H9 (cell line): ENCODE measurements around the gene DENND1C. TPM values are rescaled to one million over a fixed set of nuclear protein-coding genes. Genes with fewer than 3 reads are reported as not detected.
A peak's percentile ranks its signal among the peaks of the same experiment; 100 is the strongest.

Experiments
- DNase-seq: peaks from one replicate; pipeline ENCODE4 v3.0.0-alpha.2; 2017
- H2AFZ ChIP-seq: one replicate; pipeline ENCODE4 v1.6.1; 2013; ENCODE audit warnings: mild to moderate bottlenecking, low read length, control low read depth, moderate library complexity
- H2AK5ac ChIP-seq: 2 replicates; pipeline ENCODE4 v1.6.1; 2013; ENCODE audit warnings: low read length, control low read depth, mixed read lengths; ENCODE audit not compliant: insufficient read length
- H2BK120ac ChIP-seq: one replicate; pipeline ENCODE4 v1.6.1; 2013; ENCODE audit warnings: low read depth, mild to moderate bottlenecking, low read length, control low read depth, inconsistent platforms; ENCODE audit not compliant: poor library complexity, severe bottlenecking
- H2BK12ac ChIP-seq: 2 replicates; pipeline ENCODE4 v1.6.1; 2013; ENCODE audit warnings: low read length, control low read depth, mixed read lengths, low read depth; ENCODE audit not compliant: insufficient read length
- H2BK15ac ChIP-seq: 2 replicates; pipeline ENCODE4 v1.6.1; 2013; ENCODE audit warnings: low read depth, low read length, control low read depth
- H2BK20ac ChIP-seq: one replicate; pipeline ENCODE4 v1.6.1; 2013; ENCODE audit warnings: low read depth, mild to moderate bottlenecking, low read length, control low read depth, inconsistent platforms; ENCODE audit not compliant: poor library complexity, severe bottlenecking
- H2BK5ac ChIP-seq: 2 replicates; pipeline ENCODE4 v1.6.1; 2013; ENCODE audit warnings: low read length, control low read depth, mixed read lengths; ENCODE audit not compliant: insufficient read length
- H3K14ac ChIP-seq: 2 replicates; pipeline ENCODE4 v1.6.1; 2013; ENCODE audit warnings: low read length, control low read depth; ENCODE audit not compliant: insufficient read depth
- H3K18ac ChIP-seq: 2 replicates; pipeline ENCODE4 v1.6.1; 2013; ENCODE audit warnings: low read depth, mild to moderate bottlenecking, mixed read lengths, low read length, control low read depth; ENCODE audit not compliant: insufficient read length
- H3K23ac ChIP-seq: 2 replicates; pipeline ENCODE4 v1.6.1; 2013; ENCODE audit warnings: low read length, control low read depth, mixed read lengths, low read depth; ENCODE audit not compliant: insufficient read length
- H3K23me2 ChIP-seq: 2 replicates; pipeline ENCODE4 v1.6.1; 2013; ENCODE audit warnings: low read depth, mild to moderate bottlenecking, mixed read lengths, low read length, control low read depth; ENCODE audit not compliant: insufficient read length, poor library complexity, severe bottlenecking
- H3K27ac ChIP-seq: 2 replicates; pipeline ENCODE4 v1.5.1; 2013; ENCODE audit warnings: low read length, control low read depth, mixed read lengths, low read depth; ENCODE audit not compliant: insufficient read length
- H3K27me3 ChIP-seq: 2 replicates; pipeline ENCODE4 v1.6.1; 2013; ENCODE audit warnings: low read length, control low read depth, inconsistent platforms; ENCODE audit not compliant: insufficient read depth
- H3K4ac ChIP-seq: 2 replicates; pipeline ENCODE4 v1.6.1; 2013; ENCODE audit warnings: low read depth, mild to moderate bottlenecking, control low read depth, inconsistent platforms, low read length, moderate library complexity
- H3K4me1 ChIP-seq: 2 replicates; pipeline ENCODE4 v1.6.1; 2013; ENCODE audit warnings: low read length, control low read depth, inconsistent platforms; ENCODE audit not compliant: insufficient read depth
- H3K4me2 ChIP-seq: 2 replicates; pipeline ENCODE4 v1.6.1; 2013; ENCODE audit warnings: low read length, control low read depth, mixed read lengths; ENCODE audit not compliant: insufficient read length, insufficient read depth
- H3K56ac ChIP-seq: 2 replicates; pipeline ENCODE4 v1.6.1; 2013; ENCODE audit warnings: low read depth, mild to moderate bottlenecking, mixed read lengths, low read length, control low read depth; ENCODE audit not compliant: insufficient read length
- H3K79me1 ChIP-seq: 2 replicates; pipeline ENCODE4 v1.6.1; 2013; ENCODE audit warnings: low read depth, mild to moderate bottlenecking, moderate library complexity, low read length, control low read depth, inconsistent platforms; ENCODE audit not compliant: insufficient read depth, poor library complexity, severe bottlenecking
- H3K79me2 ChIP-seq: 2 replicates; pipeline ENCODE4 v1.6.1; 2013; ENCODE audit warnings: low read length, control low read depth, inconsistent platforms; ENCODE audit not compliant: insufficient read depth
- H3K9ac ChIP-seq: 2 replicates; pipeline ENCODE4 v1.6.1; 2013; ENCODE audit warnings: low read length, control low read depth, mixed read lengths; ENCODE audit not compliant: insufficient read length; ENCODE audit errors: extremely low read depth
- H3K9me3 ChIP-seq: one replicate; pipeline ENCODE4 v1.6.1; 2013; ENCODE audit warnings: low read depth, low read length, inconsistent platforms; ENCODE audit not compliant: control insufficient read depth
- H3T11ph ChIP-seq: one replicate; pipeline ENCODE4 v1.6.1; 2013; ENCODE audit warnings: mild to moderate bottlenecking, low read length, control low read depth, inconsistent platforms
- H4K20me1 ChIP-seq: one replicate; pipeline ENCODE4 v1.6.1; 2013; ENCODE audit not compliant: control insufficient read depth, insufficient read length, insufficient read depth
- H4K5ac ChIP-seq: 2 replicates; pipeline ENCODE4 v1.6.1; 2013; ENCODE audit warnings: low read depth, mild to moderate bottlenecking, mixed read lengths, low read length, control low read depth; ENCODE audit not compliant: insufficient read length
- H4K8ac ChIP-seq: replicated peaks from 2 replicates; pipeline ENCODE4 v1.6.1; 2013; ENCODE audit warnings: low read length, control low read depth, mixed read lengths, low read depth; ENCODE audit not compliant: insufficient read length
- H4K91ac ChIP-seq: 2 replicates; pipeline ENCODE4 v1.6.1; 2013; ENCODE audit warnings: low read depth, mild to moderate bottlenecking, moderate library complexity, mixed read lengths, low read length, control low read depth; ENCODE audit not compliant: insufficient read length
- H3K27ac Mint-ChIP-seq, 3 experiments: 2 replicates in 2 of 3; 3 replicates in 1 of 3; pipeline ENCODE4 v1.8.0; 2020 to 2021; ENCODE audit warnings: mixed read lengths in 3 of 3, mild to moderate bottlenecking in 1 of 3, moderate library complexity in 1 of 3
- H3K27me3 Mint-ChIP-seq: 2 replicates; pipeline ENCODE4 v1.8.0; 2021; ENCODE audit warnings: low read depth, mild to moderate bottlenecking, moderate library complexity, mixed read lengths
- H3K36me3 Mint-ChIP-seq, 3 experiments: 2 replicates in 2 of 3; 3 replicates in 1 of 3; pipeline ENCODE4 v1.8.0; 2020 to 2021; ENCODE audit warnings: low read depth in 3 of 3, mixed read lengths in 3 of 3; ENCODE audit not compliant: insufficient read depth in 1 of 3
- H3K4me1 Mint-ChIP-seq, 2 experiments: 2 replicates each; pipeline ENCODE4 v1.8.0; 2020; ENCODE audit warnings: mixed read lengths in 2 of 2
- H3K4me3 Mint-ChIP-seq, 2 experiments: 2 replicates in 1 of 2; 3 replicates in 1 of 2; pipeline ENCODE4 v1.8.0; 2020 to 2021; ENCODE audit warnings: mild to moderate bottlenecking in 2 of 2, mixed read lengths in 2 of 2, moderate library complexity in 1 of 2
- H3K9me3 Mint-ChIP-seq, 2 experiments: 2 replicates in 1 of 2; 3 replicates in 1 of 2; pipeline ENCODE4 v1.8.0; 2020; ENCODE audit warnings: mild to moderate bottlenecking in 2 of 2, mixed read lengths in 2 of 2, moderate library complexity in 1 of 2
- CTCF ChIP-seq: fragments of 200-600 bp; sonication (generic); conservative IDR thresholded peaks from 3 replicates; pipeline ENCODE4 v1.8.0; 2021; ENCODE audit warnings: antibody characterized with exemption, mild to moderate bottlenecking
- WGBS: extraction: QIAGEN DNeasy Blood & Tissue Kit; methylation state at CpG from one replicate; pipeline ENCODE4 v1.1.7; 2013; ENCODE audit warnings: missing lambda C conversion rate, low lambda C conversion rate, mixed read lengths; ENCODE audit not compliant: insufficient read length; ENCODE audit errors: extremely low coverage; 5-methylcytosine and 5-hydroxymethylcytosine counted together
- total RNA-seq: library from RNA; stranded (reverse); gene quantifications from 2 replicates; pipeline ENCODE4 v1.2.1, GENCODE V29; 2021

The DENND1C gene
- total RNA-seq, 1 experiment from 2014 or later, result 2.4 TPM

- Histone ChIP-seq H2BK120ac (no peak overlapping the region), H2BK12ac (no peak overlapping the region), H3K27me3 (no peaks in the 10 kb centered on the region), H4K91ac (no peak overlapping the region), H2BK15ac (no peak overlapping the region), H3K27ac (no peak overlapping the region), H2AK5ac (no peak overlapping the region), H4K5ac (no peak overlapping the region), H3K9me3 (no peaks in the 10 kb centered on the region), H3K4me2 (no peak overlapping the region), H2AFZ (no peak overlapping the region), H2BK20ac (no peak overlapping the region), H3T11ph (no peak overlapping the region), H3K23me2 (no peaks in the 10 kb centered on the region), H4K20me1 (no peaks in the 10 kb centered on the region), H3K79me1 (no peaks in the 10 kb centered on the region), H3K9ac (no peak overlapping the region), H3K79me2 (no peaks in the 10 kb centered on the region), H2BK5ac (no peak overlapping the region), H3K23ac (no peak overlapping the region), H3K18ac (no peak overlapping the region), H3K14ac (no peak overlapping the region), H3K4ac (no peak overlapping the region), H4K8ac (no peak overlapping the region), H3K4me1 (no peaks in the 10 kb centered on the region), H3K56ac (no peak overlapping the region)
- no CpG with 5 or more reads among the region's 11 CpGs for WGBS
- peaks cover 0 to 5% of the 10 kb centered on the region in 2 experiments; a peak in 1 of 4 replicates for H3K4me1 Mint-ChIP-seq
- H3K36me3 Mint-ChIP-seq, result no peaks in the 10 kb centered on the region
- no peak overlapping the region for H3K4me3 Mint-ChIP-seq
- no peaks in the 10 kb centered on the region; a peak in 2 of 5 replicates for H3K9me3 Mint-ChIP-seq
- peak; percentile 19; the same call in 1 of the 3 replicates for TF ChIP-seq CTCF
- peaks cover 26% of the 10 kb centered on the region for H3K27me3 Mint-ChIP-seq
- H3K27ac Mint-ChIP-seq, result no peak overlapping the region
- no peak for DNase-seq
Observed at GRCh38 chr19:6433165-6433564, 48.4 kb downstream of the DENND1C start.
